Astrocyte (in vitro differentiated cells and primary cell): ENCODE results near the gene MAN1C1.

Experiments
- CTCF ChIP-seq: IDR thresholded peaks from 2 replicates; pipeline ENCODE4 v1.5.1; 2011; ENCODE audit warnings: low read depth, mild to moderate bottlenecking, inconsistent platforms, low read length, moderate library complexity; ENCODE audit not compliant: insufficient read depth
- EZH2 ChIP-seq: IDR thresholded peaks from 2 replicates; pipeline ENCODE4 v1.6.1; 2012; ENCODE audit warnings: mild to moderate bottlenecking, low read length, inconsistent platforms; ENCODE audit not compliant: insufficient read depth

GRCh38 chr1:25624604-25625003 is 8.0 kb downstream of the MAN1C1 start:
- TF ChIP-seq EZH2 (no peak), CTCF (no peak)
